Epithelial cell of proximal tubule (primary cell): ENCODE results near the gene ZMIZ1. TPM values are rescaled to one million over a fixed set of nuclear protein-coding genes. Genes with fewer than 3 reads are reported as not detected.
"Not testable (repeated sequence)": the region's sequence is repeated elsewhere in the genome, so short reads cannot be mapped to it uniquely, and the experiment has no call there.

Experiments
- DNase-seq: peaks from one replicate; pipeline ENCODE4 v3.0.0-alpha.2; 2011; ENCODE audit warnings: low read depth
- H3K4me3 ChIP-seq: 2 replicates; pipeline ENCODE4 v1.5.1; 2011; ENCODE audit warnings: low read depth, mild to moderate bottlenecking, low read length
- CTCF ChIP-seq: conservative IDR thresholded peaks from 2 replicates; pipeline ENCODE4 v1.5.1; 2012; ENCODE audit warnings: low read depth, mild to moderate bottlenecking, low read length
- total RNA-seq: library from RNA; depleted of rRNA; stranded (reverse); fragments of >200 nt; gene quantifications from 2 replicates; pipeline ENCODE4 v1.2.3, GENCODE V29; 2015

ZMIZ1 gene
- total RNA-seq, 1 donor from 2014 or later, result 21.4 TPM

GRCh38 chr10:79031723-79032122 is 37.0 kb upstream of the ZMIZ1 start:
- TF ChIP-seq CTCF, result no peak
- no peak overlapping the region for H3K4me3 ChIP-seq
- DNase-seq, result no peak

- DNase-seq, result no peak
- H3K4me3 ChIP-seq, result no peak overlapping the region
- no peak for TF ChIP-seq CTCF
These were observed 34.4 kb upstream of the ZMIZ1 start for GRCh38 chr10:79034271-79034876.

GRCh38 chr10:79036416-79036815 is 32.4 kb upstream of the ZMIZ1 start:
- not testable (repeated sequence) for H3K4me3 ChIP-seq, DNase-seq

GRCh38 chr10:79038104-79038840 is 30.5 kb upstream of the ZMIZ1 start:
- no peak for TF ChIP-seq CTCF
- no peak overlapping the region for H3K4me3 ChIP-seq
- no peak for DNase-seq

GRCh38 chr10:79038841-79039201 is 29.9 kb upstream of the ZMIZ1 start:
- TF ChIP-seq CTCF, result no peak
- DNase-seq, result no peak
- H3K4me3 ChIP-seq, result no peak overlapping the region

GRCh38 chr10:79042639-79043411 is 25.9 kb upstream of the ZMIZ1 start:
- no peak for TF ChIP-seq CTCF
- no peak for DNase-seq
- no peak overlapping the region for H3K4me3 ChIP-seq

GRCh38 chr10:79044036-79044632 is 24.6 kb upstream of the ZMIZ1 start:
- no peak for DNase-seq
- no peak overlapping the region for H3K4me3 ChIP-seq
- TF ChIP-seq CTCF, result no peak
